ENCODE data around the gene SDR9C7.

DNA sequence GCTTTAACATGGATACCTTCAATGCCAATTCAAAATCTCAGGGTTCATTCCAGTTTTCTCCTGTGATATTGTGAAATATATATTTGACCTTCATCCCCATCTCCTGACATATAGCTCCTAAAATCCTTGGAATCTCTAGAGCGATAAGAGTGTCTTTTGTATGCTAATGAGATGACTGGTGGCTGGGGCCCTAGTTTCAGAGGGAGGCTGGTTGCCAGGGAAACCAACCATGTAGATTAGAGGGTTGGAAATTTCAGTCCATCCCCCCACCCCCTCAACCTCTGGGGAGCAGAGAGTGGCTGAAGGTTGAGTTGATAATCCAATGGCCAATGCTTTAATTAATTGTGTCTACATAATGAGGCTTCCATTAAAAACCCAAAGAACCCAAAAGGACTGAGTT is 59.4 kb downstream of the SDR9C7 start:
- no peak for TF ChIP-seq CTCF (IDR thresholded peaks at IDR 0.05; ENCODE audit: poor library complexity, severe bottlenecking)
- peak; percentile 18 for TF ChIP-seq EP300 (conservative IDR thresholded peaks at IDR 0.05; ENCODE audit: poor library complexity, severe bottlenecking)
- no peak for TF ChIP-seq MXI1 (conservative IDR thresholded peaks at IDR 0.05; ENCODE audit: poor library complexity, severe bottlenecking)
- TF ChIP-seq TAF1 (IDR thresholded peaks at IDR 0.05; ENCODE audit: low read depth): no peak
- TF ChIP-seq POLR2AphosphoS5 (IDR thresholded peaks at IDR 0.05): no peak
- TF ChIP-seq RAD21 (conservative IDR thresholded peaks at IDR 0.05): no peak
- TF ChIP-seq, protein P1, sequence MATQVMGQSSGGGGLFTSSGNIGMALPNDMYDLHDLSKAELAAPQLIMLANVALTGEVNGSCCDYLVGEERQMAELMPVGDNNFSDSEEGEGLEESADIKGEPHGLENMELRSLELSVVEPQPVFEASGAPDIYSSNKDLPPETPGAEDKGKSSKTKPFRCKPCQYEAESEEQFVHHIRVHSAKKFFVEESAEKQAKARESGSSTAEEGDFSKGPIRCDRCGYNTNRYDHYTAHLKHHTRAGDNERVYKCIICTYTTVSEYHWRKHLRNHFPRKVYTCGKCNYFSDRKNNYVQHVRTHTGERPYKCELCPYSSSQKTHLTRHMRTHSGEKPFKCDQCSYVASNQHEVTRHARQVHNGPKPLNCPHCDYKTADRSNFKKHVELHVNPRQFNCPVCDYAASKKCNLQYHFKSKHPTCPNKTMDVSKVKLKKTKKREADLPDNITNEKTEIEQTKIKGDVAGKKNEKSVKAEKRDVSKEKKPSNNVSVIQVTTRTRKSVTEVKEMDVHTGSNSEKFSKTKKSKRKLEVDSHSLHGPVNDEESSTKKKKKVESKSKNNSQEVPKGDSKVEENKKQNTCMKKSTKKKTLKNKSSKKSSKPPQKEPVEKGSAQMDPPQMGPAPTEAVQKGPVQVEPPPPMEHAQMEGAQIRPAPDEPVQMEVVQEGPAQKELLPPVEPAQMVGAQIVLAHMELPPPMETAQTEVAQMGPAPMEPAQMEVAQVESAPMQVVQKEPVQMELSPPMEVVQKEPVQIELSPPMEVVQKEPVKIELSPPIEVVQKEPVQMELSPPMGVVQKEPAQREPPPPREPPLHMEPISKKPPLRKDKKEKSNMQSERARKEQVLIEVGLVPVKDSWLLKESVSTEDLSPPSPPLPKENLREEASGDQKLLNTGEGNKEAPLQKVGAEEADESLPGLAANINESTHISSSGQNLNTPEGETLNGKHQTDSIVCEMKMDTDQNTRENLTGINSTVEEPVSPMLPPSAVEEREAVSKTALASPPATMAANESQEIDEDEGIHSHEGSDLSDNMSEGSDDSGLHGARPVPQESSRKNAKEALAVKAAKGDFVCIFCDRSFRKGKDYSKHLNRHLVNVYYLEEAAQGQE (IDR thresholded peaks at IDR 0.05; ENCODE audit: borderline replicate concordance): no peak
- no peak for TF ChIP-seq EZH2 (IDR thresholded peaks at IDR 0.05; ENCODE audit: borderline replicate concordance, insufficient read depth, low read length, poor library complexity, severe bottlenecking)
- TF ChIP-seq SMC3 (conservative IDR thresholded peaks at IDR 0.05; ENCODE audit: poor library complexity): no peak

Data from neural cell (in vitro differentiated cells).